ENCODE data around the gene TBC1D22B.
"Not testable (repeated sequence)": the region's sequence is repeated elsewhere in the genome, so short reads cannot be mapped to it uniquely, and the experiment has no call there.

The TBC1D22B gene

GRCh38 chr6:37319856-37320480 is 62.4 kb downstream of the TBC1D22B start:
- in situ Hi-C loops (cut with MboI; ENCODE audit: low sequenced_read_pairs) = no loop called here

GRCh38 chr6:37320646-37321045 is 63.1 kb downstream of the TBC1D22B start:
- in situ Hi-C loops (cut with MboI; ENCODE audit: low sequenced_read_pairs) = no loop called here

GRCh38 chr6:37321101-37321500 is 63.5 kb downstream of the TBC1D22B start:
- in situ Hi-C loops (cut with MboI; ENCODE audit: low sequenced_read_pairs) = no loop called here

GRCh38 chr6:37321516-37322415 is 64.2 kb downstream of the TBC1D22B start:
- in situ Hi-C loops (cut with MboI; ENCODE audit: low sequenced_read_pairs) = no loop called here

- in situ Hi-C loops (cut with MboI; ENCODE audit: low sequenced_read_pairs) = no loop called here
Measured at GRCh38 chr6:37323580-37323979, 66.0 kb downstream of the TBC1D22B start.

GRCh38 chr6:37324131-37325033 is 66.8 kb downstream of the TBC1D22B start:
- in situ Hi-C loops (cut with MboI; ENCODE audit: low sequenced_read_pairs) = no loop called here

- in situ Hi-C loops (cut with MboI; ENCODE audit: low sequenced_read_pairs) = not testable (repeated sequence)
Measured at GRCh38 chr6:37330345-37330744, 72.8 kb downstream of the TBC1D22B start.

- in situ Hi-C loops (cut with MboI; ENCODE audit: low sequenced_read_pairs) = no loop called here
Measured at GRCh38 chr6:37331047-37331446, 73.5 kb downstream of the TBC1D22B start.

- in situ Hi-C loops (cut with MboI; ENCODE audit: low sequenced_read_pairs) = no loop called here
Measured at GRCh38 chr6:37332894-37333293, 75.3 kb downstream of the TBC1D22B start.

- in situ Hi-C loops (cut with MboI; ENCODE audit: low sequenced_read_pairs) = no loop called here
Measured at GRCh38 chr6:37334047-37334446, 76.5 kb downstream of the TBC1D22B start.

GRCh38 chr6:37338317-37338716 is 80.7 kb downstream of the TBC1D22B start:
- in situ Hi-C loops (cut with MboI; ENCODE audit: low sequenced_read_pairs) = not testable (repeated sequence)

- in situ Hi-C loops (cut with MboI; ENCODE audit: low sequenced_read_pairs) = no loop called here
Measured at GRCh38 chr6:37338745-37339255, 81.2 kb downstream of the TBC1D22B start.

GRCh38 chr6:37339741-37340638 is 82.4 kb downstream of the TBC1D22B start:
- in situ Hi-C loops (cut with MboI; ENCODE audit: low sequenced_read_pairs) = no loop called here

GRCh38 chr6:37340639-37340943 is 83.0 kb downstream of the TBC1D22B start:
- in situ Hi-C loops (cut with MboI; ENCODE audit: low sequenced_read_pairs) = no loop called here

GRCh38 chr6:37343248-37343647 is 85.7 kb downstream of the TBC1D22B start:
- in situ Hi-C loops (cut with MboI; ENCODE audit: low sequenced_read_pairs) = no loop called here

- in situ Hi-C loops (cut with MboI; ENCODE audit: low sequenced_read_pairs) = no loop called here
Measured at GRCh38 chr6:37344308-37344707, 86.7 kb downstream of the TBC1D22B start.

- in situ Hi-C loops (cut with MboI; ENCODE audit: low sequenced_read_pairs) = not testable (repeated sequence)
Measured at GRCh38 chr6:37345804-37346203, 88.2 kb downstream of the TBC1D22B start.

GRCh38 chr6:37347177-37347576 is 89.6 kb downstream of the TBC1D22B start:
- in situ Hi-C loops (cut with MboI; ENCODE audit: low sequenced_read_pairs) = no loop called here

GRCh38 chr6:37347670-37348111 is 90.1 kb downstream of the TBC1D22B start:
- in situ Hi-C loops (cut with MboI; ENCODE audit: low sequenced_read_pairs) = no loop called here

GRCh38 chr6:37351027-37351426 is 93.5 kb downstream of the TBC1D22B start:
- in situ Hi-C loops (cut with MboI; ENCODE audit: low sequenced_read_pairs) = no loop called here

All from HL-60/S4 treated with phorbol 12-myristate 13-acetate at 8.2 ng/mL for 4 days and 3 days (cell line).